H1 (cell line): ENCODE data around the gene ITLN1. TPM values are rescaled to one million over a fixed set of nuclear protein-coding genes. Genes with fewer than 3 reads are reported as not detected.

Experiments
- CTCF ChIA-PET: fragments of 300-600 bp; sonication (Branson Sonifier 250); formaldehyde crosslinking; loops from one replicate; lab custom pipeline; 2021; ENCODE audit not compliant: partially characterized antibody; lab: Charles Lee
- POLR2A ChIA-PET: fragments of 300-600 bp; sonication (Branson Sonifier 250); formaldehyde crosslinking; loops from one replicate; lab custom pipeline; 2021; ENCODE audit warnings: inconsistent platforms; ENCODE audit not compliant: partially characterized antibody; lab: Charles Lee
- DNase-seq, 2 experiments: peaks; one replicate each; pipeline versions ENCODE4 v3.0.0 to v3.0.0-alpha.2; 2010 to 2022; ENCODE audit warnings: low spot score in 2 of 2, low read depth in 1 of 2, mixed read lengths in 1 of 2
- FAIRE-seq: peaks from 2 replicates; lab custom pipeline; 2011; peaks lifted over from hg19 to GRCh38; lab: Jason Lieb, UNC
- H2AFZ ChIP-seq: 2 replicates; pipeline ENCODE4 v1.8.1; 2012; ENCODE audit warnings: low read length, inconsistent platforms
- H2AK5ac ChIP-seq: 2 replicates; pipeline ENCODE4 v1.6.1; 2013; ENCODE audit warnings: low read depth, low read length
- H2BK120ac ChIP-seq: replicated peaks from 2 replicates; pipeline ENCODE3; 2013; ENCODE audit warnings: low read depth, low read length, inconsistent platforms
- H2BK12ac ChIP-seq: 2 replicates; pipeline ENCODE4 v1.6.1; 2013; ENCODE audit warnings: low read depth, low read length
- H2BK15ac ChIP-seq: 2 replicates; pipeline ENCODE4 v1.6.1; 2013; ENCODE audit warnings: low read length
- H2BK20ac ChIP-seq: 2 replicates; pipeline ENCODE4 v1.6.1; 2013; ENCODE audit warnings: low read length
- H2BK5ac ChIP-seq: 2 replicates; pipeline ENCODE4 v1.6.1; 2013; ENCODE audit warnings: low read depth, low read length
- H3K14ac ChIP-seq: 2 replicates; pipeline ENCODE4 v1.6.1; 2013; ENCODE audit warnings: inconsistent platforms; ENCODE audit not compliant: insufficient read length
- H3K18ac ChIP-seq: 2 replicates; pipeline ENCODE4 v1.6.1; 2013; ENCODE audit warnings: low read length; ENCODE audit errors: extremely low read depth
- H3K23ac ChIP-seq: 2 replicates; pipeline ENCODE4 v1.6.1; 2013; ENCODE audit warnings: inconsistent platforms; ENCODE audit not compliant: insufficient read length
- H3K23me2 ChIP-seq: 2 replicates; pipeline ENCODE4 v1.6.1; 2013; ENCODE audit warnings: low read depth, low read length
- H3K27ac ChIP-seq: 2 replicates; pipeline ENCODE4 v1.6.1; 2011; ENCODE audit warnings: low read depth, low read length, inconsistent platforms
- H3K27me3 ChIP-seq, 4 experiments: replicated peaks in 1 of 4; 1 replicate in 1 of 4; 2 replicates in 3 of 4; pipeline versions ENCODE4 v1.6.1 to v1.8.1; 2011 to 2013; ENCODE audit warnings: low read length in 3 of 4, mild to moderate bottlenecking in 3 of 4, inconsistent platforms in 2 of 4, mixed read lengths in 2 of 4, moderate library complexity in 1 of 4; ENCODE audit not compliant: control insufficient read depth in 3 of 4, insufficient read depth in 3 of 4; ENCODE audit errors: extremely low read depth in 1 of 4
- H3K36me3 ChIP-seq, 4 experiments: 2 replicates each; pipeline versions ENCODE4 v1.6.1 to v1.8.1; 2011 to 2013; ENCODE audit warnings: mild to moderate bottlenecking in 4 of 4, low read length in 3 of 4, moderate library complexity in 2 of 4, control low read depth in 1 of 4, inconsistent platforms in 1 of 4; ENCODE audit not compliant: insufficient read depth in 4 of 4, control insufficient read depth in 2 of 4
- H3K4ac ChIP-seq: replicated peaks from 2 replicates; pipeline ENCODE3; 2013; ENCODE audit warnings: low read length, low read depth, mixed read lengths, inconsistent platforms; ENCODE audit not compliant: insufficient read length
- H3K4me1 ChIP-seq, 4 experiments: replicated peaks in 1 of 4; 1 replicate in 1 of 4; 2 replicates in 3 of 4; pipeline versions ENCODE4 v1.6.1 to v1.8.1; 2011 to 2013; ENCODE audit warnings: low read length in 3 of 4, inconsistent platforms in 2 of 4, mixed read lengths in 1 of 4; ENCODE audit not compliant: insufficient read depth in 4 of 4, control insufficient read depth in 3 of 4
- H3K4me2 ChIP-seq, 2 experiments: 2 replicates each; pipeline versions ENCODE4 v1.6.1 to v1.8.1; 2011 to 2013; ENCODE audit warnings: low read depth in 2 of 2, low read length in 2 of 2, control low read depth in 1 of 2, inconsistent platforms in 1 of 2, mild to moderate bottlenecking in 1 of 2; ENCODE audit not compliant: insufficient read depth in 1 of 2
- H3K4me3 ChIP-seq, 4 experiments: fragments of 200-600, 300-600 bp in 1 of 4; sonication (generic), shearing (Covaris generic), sonication (Bioruptor Twin) in 1 of 4; 2 replicates each; pipeline versions ENCODE4 v1.5.1 to v1.8.1; 2011 to 2016; ENCODE audit warnings: low read length in 4 of 4, low read depth in 3 of 4, control low read depth in 2 of 4, inconsistent platforms in 2 of 4, mild to moderate bottlenecking in 2 of 4, mixed read lengths in 1 of 4, moderate library complexity in 1 of 4; ENCODE audit not compliant: insufficient read depth in 2 of 4; ENCODE audit errors: extremely low read depth in 1 of 4
- H3K56ac ChIP-seq: replicated peaks from 2 replicates; pipeline ENCODE3; 2013; ENCODE audit warnings: low read depth, mild to moderate bottlenecking, mixed read lengths, low read length, inconsistent platforms; ENCODE audit not compliant: insufficient read length
- H3K79me1 ChIP-seq: 2 replicates; pipeline ENCODE4 v1.6.1; 2013; ENCODE audit warnings: low read depth, low read length, control low read depth
- H3K79me2 ChIP-seq, 2 experiments: 2 replicates each; pipeline versions ENCODE4 v1.6.1 to v1.8.1; 2012 to 2013; ENCODE audit warnings: low read length in 2 of 2, mild to moderate bottlenecking in 2 of 2, inconsistent platforms in 1 of 2; ENCODE audit not compliant: insufficient read depth in 2 of 2, control insufficient read depth in 1 of 2
- H3K9ac ChIP-seq, 4 experiments: replicated peaks in 1 of 4; 1 replicate in 1 of 4; 2 replicates in 3 of 4; pipeline versions ENCODE4 v1.6.1 to v1.8.1; 2011 to 2013; ENCODE audit warnings: low read depth in 3 of 4, low read length in 3 of 4, control low read depth in 2 of 4, mild to moderate bottlenecking in 2 of 4, moderate library complexity in 2 of 4, inconsistent platforms in 1 of 4; ENCODE audit errors: extremely low read depth in 1 of 4
- H3K9me3 ChIP-seq, 2 experiments: 2 replicates each; pipeline versions ENCODE4 v1.6.1 to v1.8.1; 2012 to 2013; ENCODE audit warnings: mild to moderate bottlenecking in 2 of 2, moderate library complexity in 2 of 2, control low read depth in 1 of 2, inconsistent platforms in 1 of 2, low read depth in 1 of 2, low read length in 1 of 2, mixed read lengths in 1 of 2; ENCODE audit not compliant: insufficient read depth in 2 of 2
- H4K20me1 ChIP-seq, 2 experiments: replicated peaks in 1 of 2; 2 replicates each; pipeline versions ENCODE3 to v1.8.1; 2011 to 2013; ENCODE audit warnings: inconsistent platforms in 2 of 2, low read length in 2 of 2, mild to moderate bottlenecking in 1 of 2; ENCODE audit not compliant: insufficient read depth in 2 of 2, control insufficient read depth in 1 of 2
- H4K5ac ChIP-seq: 2 replicates; pipeline ENCODE4 v1.6.1; 2013; ENCODE audit warnings: low read length, low read depth, mixed read lengths, inconsistent platforms; ENCODE audit not compliant: insufficient read length
- H4K8ac ChIP-seq: 2 replicates; pipeline ENCODE4 v1.8.0; 2013; ENCODE audit warnings: mild to moderate bottlenecking, moderate library complexity, low read length, inconsistent platforms; ENCODE audit not compliant: insufficient read depth; ENCODE audit errors: extremely low read depth
- H4K91ac ChIP-seq: replicated peaks from 2 replicates; pipeline ENCODE3; 2013; ENCODE audit warnings: low read length, mixed read lengths, inconsistent platforms; ENCODE audit not compliant: insufficient read length
- KDM4A ChIP-seq: IDR thresholded peaks from one replicate; pipeline ENCODE4 v1.7.1; 2012; ENCODE audit warnings: low read depth, mild to moderate bottlenecking, moderate library complexity, low read length, inconsistent platforms; ENCODE audit not compliant: severe bottlenecking
- RAD21 ChIP-seq, 2 experiments: IDR thresholded peaks in 1 of 2; conservative IDR thresholded peaks in 1 of 2; 2 replicates each; pipeline ENCODE4 v1.6.1; 2011; ENCODE audit warnings: low read depth in 2 of 2, low read length in 2 of 2, improper control_type of control experiment in 1 of 2, inconsistent platforms in 1 of 2, mild to moderate bottlenecking in 1 of 2, moderate library complexity in 1 of 2
- SIRT6 ChIP-seq: IDR thresholded peaks from one replicate; pipeline ENCODE4 v1.7.1; 2012; ENCODE audit warnings: low read length, inconsistent platforms
- SUZ12 ChIP-seq: fragments of 200-600 bp; sonication (generic); IDR thresholded peaks from 2 replicates; pipeline ENCODE4 v1.6.1; 2012; ENCODE audit warnings: mild to moderate bottlenecking, inconsistent platforms, low read length, moderate library complexity, mixed read lengths
- TAF1 ChIP-seq: IDR thresholded peaks from 2 replicates; pipeline ENCODE4 v1.6.1; 2011; ENCODE audit warnings: mild to moderate bottlenecking, low read depth, low read length
- WGBS, 2 experiments: shearing (Covaris generic) in 1 of 2; methylation state at CpG; one replicate each; pipeline versions ENCODE4 v1.1.6 to v1.1.7; 2013 to 2015; ENCODE audit warnings: low lambda C conversion rate in 2 of 2, mixed read lengths in 2 of 2, inconsistent platforms in 1 of 2, low coverage in 1 of 2, missing lambda C conversion rate in 1 of 2; ENCODE audit not compliant: insufficient replicate concordance in 2 of 2, insufficient coverage in 1 of 2, insufficient read length in 1 of 2; ENCODE audit errors: extremely low coverage in 1 of 2, missing lambda C conversion rate in 1 of 2; 5-methylcytosine and 5-hydroxymethylcytosine counted together
- polyA plus RNA-seq, 7 experiments: library from polyadenylated mRNA; depleted of rRNA in 3 of 7; stranded (reverse) in 5 of 7; unstranded in 2 of 7; fragments of >200 nt in 5 of 7; fragments of 200-250 nt in 2 of 7; gene quantifications; 1 replicate in 5 of 7; 2 replicates in 1 of 7; 4 replicates in 1 of 7; pipeline versions ENCODE4 v1.2.1 to v1.2.3, GENCODE V29; 2011 to 2013; ENCODE audit warnings: missing spikeins in 2 of 7, mixed read lengths in 2 of 7
- total RNA-seq: library from RNA; stranded (reverse); fragmentation: NEBNext Ultra II Directional; extraction: Animal tissue kit (Norgen Biotek cat#: 25700); gene quantifications from 2 replicates; pipeline ENCODE4 v1.2.1, GENCODE V29; 2021

Gene ITLN1
- total and polyA plus RNA-seq, 2 of the 8 experiments (the other 6 are each of a cell fraction or from before 2014, with no cell fraction given): not detected

GRCh38 chr1:160829766-160830165 is 55.2 kb downstream of the ITLN1 start:
- Histone ChIP-seq H3K36me3 (no peaks in the 10 kb centered on the region), H2BK120ac (no peak overlapping the region), H4K91ac (no peak overlapping the region), H4K20me1 (no peaks in the 10 kb centered on the region), H3K79me1 (no peaks in the 10 kb centered on the region), H3K14ac (no peak overlapping the region), H3K56ac (no peak overlapping the region), H2AK5ac (no peak overlapping the region), H4K8ac (no peak overlapping the region), H3K79me2 (no peaks in the 10 kb centered on the region), H3K27ac (no peak overlapping the region), H4K5ac (no peak overlapping the region), H3K9ac (no peak overlapping the region), H3K27me3 (no peaks in the 10 kb centered on the region), H3K4ac (no peak overlapping the region), H3K18ac (no peak overlapping the region), H2AFZ (no peak overlapping the region), H2BK15ac (no peak overlapping the region), H2BK5ac (no peak overlapping the region), H3K4me3 (no peak overlapping the region), H2BK12ac (no peak overlapping the region), H3K23ac (no peak overlapping the region), H3K4me2 (no peak overlapping the region), H3K4me1 (no peaks in the 10 kb centered on the region), H3K9me3 (no peaks in the 10 kb centered on the region), H3K23me2 (no peaks in the 10 kb centered on the region), H2BK20ac (no peak overlapping the region)
- ChIA-PET POLR2A (no interaction called here), CTCF (interaction anchor here (0.7 to 4.3 kb wide), 31 partner anchors 10 to 241 kb away, joined by 3 to 60 read pairs (median 5); partner anchors contain the start of gene ITLN2)
- no peak for FAIRE-seq
- 85% methylated on average over 1 of the region's 1 CpG; no CpG with 5 or more reads in 1 of the 2 experiments for WGBS, 2 experiments
- DNase-seq: no peak
- no peak for TF ChIP-seq SIRT6
- no peak for TF ChIP-seq RAD21 (IDR thresholded peaks at IDR 0.05 in 1 of 2, conservative IDR thresholded peaks at IDR 0.05 in 1 of 2; ENCODE audit: low read depth in 2 of 2, low read length in 2 of 2)
- TF ChIP-seq TAF1: no peak
- no peak for TF ChIP-seq SUZ12
- TF ChIP-seq KDM4A: no peak
